Loucy (cell line): ENCODE measurements around the gene PAEP.

Experiments
- H2AFZ ChIP-seq: fragments of 200-600 bp; sonication (generic); 2 replicates; pipeline ENCODE4 v1.6.0; 2016; ENCODE audit warnings: antibody characterized with exemption, mild to moderate bottlenecking, low read length, moderate library complexity
- H3F3A ChIP-seq: fragments of 200-600 bp; 2 replicates; pipeline ENCODE4 v1.6.0; 2016; ENCODE audit warnings: antibody characterized with exemption, low read depth, mild to moderate bottlenecking
- H3K27me3 ChIP-seq: fragments of 200-600 bp; sonication (generic); 2 replicates; pipeline ENCODE4 v1.6.1; 2014; ENCODE audit warnings: low read length, mild to moderate bottlenecking; ENCODE audit not compliant: insufficient read depth, poor library complexity, severe bottlenecking
- H3K36me3 ChIP-seq: fragments of 200-600 bp; sonication (generic); 2 replicates; pipeline ENCODE4 v1.6.1; 2016; ENCODE audit warnings: low read length; ENCODE audit not compliant: insufficient read depth
- H3K4me1 ChIP-seq: fragments of 200-600 bp; sonication (generic); 2 replicates; pipeline ENCODE4 v1.5.1; 2014; ENCODE audit warnings: low read length, mild to moderate bottlenecking; ENCODE audit not compliant: insufficient read depth, poor library complexity, severe bottlenecking
- H3K4me2 ChIP-seq: fragments of 200-600 bp; sonication (generic); 2 replicates; pipeline ENCODE4 v1.6.0; 2014; ENCODE audit warnings: antibody characterized with exemption, low read length, low read depth, mild to moderate bottlenecking; ENCODE audit not compliant: poor library complexity, severe bottlenecking
- H3K4me3 ChIP-seq: fragments of 200-600 bp; sonication (generic); 2 replicates; pipeline ENCODE4 v1.5.1; 2014; ENCODE audit warnings: low read length, mild to moderate bottlenecking, mixed read lengths; ENCODE audit not compliant: poor library complexity, severe bottlenecking
- H3K79me2 ChIP-seq: fragments of 200-600 bp; sonication (generic); 2 replicates; pipeline ENCODE4 v1.6.1; 2014; ENCODE audit warnings: low read length; ENCODE audit not compliant: insufficient read depth
- H3K9ac ChIP-seq: fragments of 200-600 bp; sonication (generic); 2 replicates; pipeline ENCODE4 v1.6.0; 2014; ENCODE audit warnings: mild to moderate bottlenecking, low read depth, low read length, moderate library complexity; ENCODE audit not compliant: poor library complexity, severe bottlenecking
- H3K9me2 ChIP-seq: fragments of 200-600 bp; sonication (generic); replicated peaks from 2 replicates; pipeline ENCODE4 v1.6.1; 2016; ENCODE audit warnings: low read depth, low read length, mixed read lengths
- H3K9me3 ChIP-seq: fragments of 200-600 bp; sonication (generic); 2 replicates; pipeline ENCODE4 v1.6.1; 2014; ENCODE audit warnings: mild to moderate bottlenecking, antibody characterized with exemption, low read length, low read depth; ENCODE audit not compliant: insufficient read depth
- H4K20me1 ChIP-seq: fragments of 200-600 bp; sonication (generic); 2 replicates; pipeline ENCODE4 v1.6.0; 2014; ENCODE audit warnings: antibody characterized with exemption, low read length, mild to moderate bottlenecking; ENCODE audit not compliant: insufficient read depth, poor library complexity, severe bottlenecking
- EZH2phosphoT487 ChIP-seq: fragments of 200-600 bp; IDR thresholded peaks from 2 replicates; pipeline ENCODE4 v1.6.1; 2018; ENCODE audit warnings: antibody characterized with exemption, mild to moderate bottlenecking, moderate library complexity, borderline replicate concordance
- TF ChIP-seq, protein P1 (sequence below): fragments of 200-600 bp; sonication (generic); conservative IDR thresholded peaks from 2 replicates; pipeline ENCODE4 v1.5.1; 2014; ENCODE audit warnings: mild to moderate bottlenecking, antibody characterized with exemption, low read length

PAEP gene

DNA sequence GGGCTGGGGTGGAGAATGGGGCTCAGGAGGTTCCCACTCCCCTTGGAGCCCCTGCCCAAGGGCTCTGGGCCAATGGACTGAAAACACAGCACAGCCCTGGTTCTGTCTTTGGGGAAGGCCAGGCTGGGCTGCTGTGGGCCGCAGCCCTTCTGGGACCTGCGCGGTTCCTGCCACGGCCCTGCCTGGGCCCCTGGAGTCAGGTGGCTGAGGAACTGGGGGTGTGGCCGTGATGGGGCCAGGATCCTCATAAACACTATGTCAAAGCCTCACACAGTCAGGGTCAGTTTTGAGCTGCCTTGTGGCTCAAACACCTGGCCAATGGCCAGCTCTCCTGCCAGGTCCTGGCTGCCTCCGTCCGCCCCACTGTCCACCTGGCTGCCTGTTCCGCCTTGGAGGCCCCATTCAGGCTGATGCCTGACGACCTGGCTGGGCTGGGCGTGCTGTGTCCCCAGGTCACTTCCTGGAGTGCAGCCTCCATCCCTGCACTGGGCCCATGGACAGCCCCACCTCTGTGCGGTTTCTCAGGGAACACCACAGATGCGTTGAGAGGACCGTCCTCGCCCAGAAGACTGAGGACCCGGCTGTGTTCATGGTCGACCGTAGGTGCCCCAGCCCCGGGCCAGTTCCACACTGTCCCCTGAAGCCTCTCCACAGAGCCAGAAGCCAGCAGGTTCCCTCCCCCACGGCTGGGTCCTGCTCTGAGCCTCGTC is 27.5 kb downstream of the PAEP start:
- H3K9me2 ChIP-seq, result no peaks in the 10 kb centered on the region
- H3K4me3 ChIP-seq, result no peak overlapping the region
- no peaks in the 10 kb centered on the region for H3K4me1 ChIP-seq
- no peak overlapping the region for H2AFZ ChIP-seq
- TF ChIP-seq EZH2phosphoT487, result no peak
- TF ChIP-seq, protein P1, sequence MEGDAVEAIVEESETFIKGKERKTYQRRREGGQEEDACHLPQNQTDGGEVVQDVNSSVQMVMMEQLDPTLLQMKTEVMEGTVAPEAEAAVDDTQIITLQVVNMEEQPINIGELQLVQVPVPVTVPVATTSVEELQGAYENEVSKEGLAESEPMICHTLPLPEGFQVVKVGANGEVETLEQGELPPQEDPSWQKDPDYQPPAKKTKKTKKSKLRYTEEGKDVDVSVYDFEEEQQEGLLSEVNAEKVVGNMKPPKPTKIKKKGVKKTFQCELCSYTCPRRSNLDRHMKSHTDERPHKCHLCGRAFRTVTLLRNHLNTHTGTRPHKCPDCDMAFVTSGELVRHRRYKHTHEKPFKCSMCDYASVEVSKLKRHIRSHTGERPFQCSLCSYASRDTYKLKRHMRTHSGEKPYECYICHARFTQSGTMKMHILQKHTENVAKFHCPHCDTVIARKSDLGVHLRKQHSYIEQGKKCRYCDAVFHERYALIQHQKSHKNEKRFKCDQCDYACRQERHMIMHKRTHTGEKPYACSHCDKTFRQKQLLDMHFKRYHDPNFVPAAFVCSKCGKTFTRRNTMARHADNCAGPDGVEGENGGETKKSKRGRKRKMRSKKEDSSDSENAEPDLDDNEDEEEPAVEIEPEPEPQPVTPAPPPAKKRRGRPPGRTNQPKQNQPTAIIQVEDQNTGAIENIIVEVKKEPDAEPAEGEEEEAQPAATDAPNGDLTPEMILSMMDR, result no peak
- peaks cover 3% of the 10 kb centered on the region; the same call in 1 of the 2 replicates for H3K9me3 ChIP-seq
- H3K27me3 ChIP-seq, result no peaks in the 10 kb centered on the region
- H3K4me2 ChIP-seq, result no peak overlapping the region
- no peaks in the 10 kb centered on the region for H3K36me3 ChIP-seq
- H3K79me2 ChIP-seq, result no peaks in the 10 kb centered on the region
- H3F3A ChIP-seq, result no peaks in the 10 kb centered on the region
- no peak overlapping the region for H3K9ac ChIP-seq
- H4K20me1 ChIP-seq, result no peaks in the 10 kb centered on the region

DNA sequence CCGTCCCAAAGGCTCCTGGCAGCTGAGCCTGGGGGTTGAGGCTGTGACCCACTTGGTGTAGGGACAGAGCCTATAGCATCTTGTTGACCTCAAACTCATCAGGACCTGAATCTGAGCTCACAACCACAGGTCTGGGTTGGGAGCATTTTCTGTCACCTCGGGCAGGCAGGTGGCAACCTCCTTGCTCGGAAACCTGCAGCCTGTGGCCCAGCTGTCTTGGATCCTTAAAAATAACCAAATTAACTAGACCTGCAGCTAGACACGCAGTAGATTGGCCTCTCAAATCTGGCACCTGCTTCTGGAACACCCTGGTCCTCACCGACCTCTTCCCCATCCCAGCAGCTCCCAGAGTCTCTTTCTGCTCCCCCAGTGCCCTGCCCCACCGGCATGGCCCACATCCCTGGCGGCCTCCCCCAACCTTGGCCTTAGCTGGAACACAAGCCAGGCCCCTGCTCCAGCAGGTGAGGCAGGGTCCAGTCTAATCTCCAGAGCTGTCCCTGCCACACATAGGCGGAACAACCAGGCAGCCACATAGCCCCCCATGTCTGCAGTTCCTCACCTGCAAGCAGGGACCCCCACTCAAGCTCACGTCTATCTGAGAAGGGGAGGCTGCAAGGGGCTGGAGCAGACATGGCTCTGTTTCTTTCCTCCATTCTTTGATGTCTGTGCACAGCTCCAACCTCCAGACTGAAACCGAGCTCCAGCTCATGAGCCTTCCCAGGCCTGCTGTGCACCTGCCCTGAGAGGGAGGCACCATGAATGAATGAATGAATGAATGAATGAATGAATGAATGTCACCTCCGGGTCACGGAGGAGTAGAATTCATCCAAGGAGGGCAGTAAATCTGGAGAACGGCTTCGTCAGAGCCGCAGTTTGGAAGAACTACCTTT is 28.3 kb downstream of the PAEP start:
- Histone ChIP-seq H3K36me3 (no peaks in the 10 kb centered on the region), H3K27me3 (no peaks in the 10 kb centered on the region), H3F3A (no peaks in the 10 kb centered on the region), H3K9me3 (peaks cover 3% of the 10 kb centered on the region; the same call in 1 of the 2 replicates), H3K4me1 (no peaks in the 10 kb centered on the region), H3K4me2 (no peak overlapping the region), H2AFZ (no peak overlapping the region), H3K9me2 (no peaks in the 10 kb centered on the region), H4K20me1 (no peaks in the 10 kb centered on the region), H3K79me2 (no peaks in the 10 kb centered on the region), H3K4me3 (no peak overlapping the region), H3K9ac (no peak overlapping the region)
- TF ChIP-seq, protein P1, result no peak
- no peak for TF ChIP-seq EZH2phosphoT487

- Histone ChIP-seq H3K9me2 (no peaks in the 10 kb centered on the region), H3K9me3 (peaks cover 3% of the 10 kb centered on the region; the same call in 1 of the 2 replicates), H3K4me3 (no peak overlapping the region), H3K79me2 (no peaks in the 10 kb centered on the region), H2AFZ (no peak overlapping the region), H3K9ac (no peak overlapping the region), H4K20me1 (no peaks in the 10 kb centered on the region), H3K27me3 (no peaks in the 10 kb centered on the region), H3K4me1 (no peaks in the 10 kb centered on the region), H3K4me2 (no peak overlapping the region), H3K36me3 (no peaks in the 10 kb centered on the region), H3F3A (no peaks in the 10 kb centered on the region)
- no peak for TF ChIP-seq EZH2phosphoT487
- TF ChIP-seq, protein P1, result no peak
Observed at GRCh38 chr9:135590486-135591079, 29.0 kb downstream of the PAEP start.
